Epithelial cell of esophagus (primary cell): Measurements from ENCODE around the gene CAVIN2.

Source experiments
- DNase-seq: peaks from one replicate; pipeline ENCODE4 v3.0.0; 2010; ENCODE audit warnings: low read depth
- H3K4me3 ChIP-seq: 2 replicates; pipeline ENCODE4 v1.5.1; 2011; ENCODE audit warnings: mild to moderate bottlenecking, low read length, control low read depth
- TF ChIP-seq, protein P1 (sequence below): IDR thresholded peaks from 2 replicates; pipeline ENCODE4 v1.5.1; 2011; ENCODE audit warnings: low read depth, mild to moderate bottlenecking, low read length, control low read depth, inconsistent platforms; ENCODE audit not compliant: insufficient read depth; ENCODE audit errors: missing control alignments

The CAVIN2 gene

DNA sequence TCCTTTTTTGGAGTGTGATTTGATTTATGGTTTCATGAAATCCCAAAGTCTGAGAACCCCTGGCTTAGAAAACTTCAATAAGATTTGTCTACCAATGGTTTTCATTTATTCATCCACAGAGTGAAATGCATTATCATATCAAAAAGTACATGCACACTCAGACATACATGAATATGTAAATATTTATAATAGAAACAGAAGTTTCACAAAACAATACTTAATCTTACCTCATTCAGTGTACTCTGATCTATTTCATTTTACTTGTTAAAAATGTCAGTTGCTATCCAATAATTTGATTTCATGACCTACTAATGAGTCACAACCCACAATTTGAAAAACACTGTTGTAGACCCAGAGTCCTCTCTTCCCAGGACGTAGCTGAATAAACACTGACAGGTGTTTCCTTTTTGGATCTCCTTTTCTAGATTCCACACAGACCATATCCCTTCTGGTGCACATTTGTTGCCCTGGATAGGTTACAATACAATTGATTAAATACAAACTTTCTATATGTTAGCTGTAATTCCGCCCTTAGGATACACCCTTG is 10.4 kb upstream of the CAVIN2 start:
- TF ChIP-seq, protein P1, sequence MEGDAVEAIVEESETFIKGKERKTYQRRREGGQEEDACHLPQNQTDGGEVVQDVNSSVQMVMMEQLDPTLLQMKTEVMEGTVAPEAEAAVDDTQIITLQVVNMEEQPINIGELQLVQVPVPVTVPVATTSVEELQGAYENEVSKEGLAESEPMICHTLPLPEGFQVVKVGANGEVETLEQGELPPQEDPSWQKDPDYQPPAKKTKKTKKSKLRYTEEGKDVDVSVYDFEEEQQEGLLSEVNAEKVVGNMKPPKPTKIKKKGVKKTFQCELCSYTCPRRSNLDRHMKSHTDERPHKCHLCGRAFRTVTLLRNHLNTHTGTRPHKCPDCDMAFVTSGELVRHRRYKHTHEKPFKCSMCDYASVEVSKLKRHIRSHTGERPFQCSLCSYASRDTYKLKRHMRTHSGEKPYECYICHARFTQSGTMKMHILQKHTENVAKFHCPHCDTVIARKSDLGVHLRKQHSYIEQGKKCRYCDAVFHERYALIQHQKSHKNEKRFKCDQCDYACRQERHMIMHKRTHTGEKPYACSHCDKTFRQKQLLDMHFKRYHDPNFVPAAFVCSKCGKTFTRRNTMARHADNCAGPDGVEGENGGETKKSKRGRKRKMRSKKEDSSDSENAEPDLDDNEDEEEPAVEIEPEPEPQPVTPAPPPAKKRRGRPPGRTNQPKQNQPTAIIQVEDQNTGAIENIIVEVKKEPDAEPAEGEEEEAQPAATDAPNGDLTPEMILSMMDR = no peak
- peak; percentile 30 for DNase-seq
- H3K4me3 ChIP-seq = no peak overlapping the region

- TF ChIP-seq, protein P1 = no peak
- no peak for DNase-seq
- H3K4me3 ChIP-seq = no peak overlapping the region
Observed at GRCh38 chr2:191856111-191856876, 9.4 kb upstream of the CAVIN2 start.

DNA sequence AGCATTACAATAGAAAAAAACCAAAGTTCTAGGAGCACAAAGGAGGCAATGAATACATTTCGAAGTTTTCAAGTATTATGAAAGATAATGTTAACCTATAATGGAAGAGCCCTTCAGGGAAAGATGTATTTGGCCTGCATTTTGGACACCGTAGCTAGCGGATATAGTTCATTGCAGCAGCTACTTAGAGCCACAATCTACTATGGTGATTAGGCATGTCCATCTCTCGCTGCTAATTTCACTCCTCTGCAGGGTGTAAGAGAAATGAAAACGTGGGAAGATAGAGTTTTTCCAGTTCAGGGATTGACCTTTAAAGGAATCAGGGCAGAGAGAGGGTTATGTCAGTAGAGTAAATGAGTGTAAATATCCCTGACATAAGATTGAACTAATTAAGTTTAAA is 8.5 kb upstream of the CAVIN2 start:
- no peak for DNase-seq
- H3K4me3 ChIP-seq = no peak overlapping the region
- TF ChIP-seq, protein P1 = no peak

DNA sequence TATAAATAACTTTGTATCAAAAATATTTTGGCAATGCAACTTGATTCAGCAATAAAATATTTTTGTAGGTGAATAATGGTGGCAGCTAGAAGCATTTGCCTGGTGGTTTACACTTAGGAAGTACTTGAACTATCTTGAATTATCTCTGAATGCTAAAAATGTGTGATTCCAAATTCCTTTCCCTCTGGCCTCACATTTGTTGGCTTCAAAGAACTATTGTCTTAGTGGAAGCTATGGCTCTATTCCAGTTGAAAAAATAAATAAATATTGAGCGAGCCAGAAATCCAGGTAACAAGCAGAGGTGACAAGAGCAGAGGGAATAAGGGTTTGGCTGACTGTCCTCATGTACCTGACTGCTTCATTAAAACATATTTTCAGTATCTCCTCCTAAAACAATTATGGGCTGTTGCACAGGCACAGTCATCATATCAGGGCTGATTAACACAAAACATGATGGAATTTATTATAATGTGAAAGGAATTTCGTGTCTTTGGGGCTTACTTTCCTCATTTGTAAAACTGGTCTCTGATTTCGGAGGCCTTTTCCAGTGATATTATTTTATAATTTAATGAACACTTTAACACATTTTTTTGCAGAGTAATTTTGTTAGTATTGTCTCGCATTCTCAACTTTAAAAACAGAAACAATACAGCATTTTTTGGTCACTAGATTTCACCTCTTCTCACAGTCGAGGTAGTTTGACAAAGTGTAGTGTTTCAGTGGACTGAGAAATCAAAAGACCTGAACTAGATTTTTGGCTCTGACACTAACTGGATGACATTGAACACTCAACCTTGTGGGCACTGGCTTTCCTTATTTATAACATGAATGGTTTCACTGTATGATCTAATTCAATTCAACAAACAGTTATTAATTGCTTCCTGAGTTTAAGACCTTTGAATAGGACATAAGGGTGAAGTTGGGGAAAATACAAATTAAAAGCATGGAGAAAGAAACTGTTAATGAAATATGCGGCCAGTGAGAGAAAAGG is 7.8 kb upstream of the CAVIN2 start:
- TF ChIP-seq, protein P1 = no peak
- no peak for DNase-seq
- H3K4me3 ChIP-seq = no peak overlapping the region

DNA sequence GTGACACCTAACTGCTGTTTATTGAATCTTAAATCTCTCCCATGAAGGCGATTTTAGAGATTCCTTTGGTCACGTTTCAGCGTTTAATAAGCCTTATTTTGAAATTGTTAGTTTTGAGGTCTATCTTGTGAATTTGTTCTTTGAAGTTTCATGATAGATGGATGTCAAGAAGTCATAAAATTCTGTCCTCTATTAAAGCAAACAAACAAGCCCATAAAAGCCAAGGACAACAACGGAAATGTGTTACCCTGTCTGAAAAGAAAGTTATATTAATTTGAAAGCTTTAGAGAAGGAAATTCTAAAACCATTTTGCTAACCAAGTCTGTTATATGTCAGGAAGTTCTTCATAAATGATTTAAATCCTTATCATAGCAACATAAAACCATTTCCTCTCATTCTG is 7.0 kb upstream of the CAVIN2 start:
- H3K4me3 ChIP-seq = no peak overlapping the region
- TF ChIP-seq, protein P1 = no peak
- DNase-seq = no peak

GRCh38 chr2:191851158-191851557 is 4.3 kb upstream of the CAVIN2 start:
- TF ChIP-seq, protein P1 = no peak
- DNase-seq = no peak
- no peak overlapping the region for H3K4me3 ChIP-seq
